A549 (cell line): ENCODE results near the gene GGNBP2. TPM values are rescaled to one million over a fixed set of nuclear protein-coding genes. Genes with fewer than 3 reads are reported as not detected.

Experiments used
- ATAC-seq, 2 experiments: fragments of 200-7000 bp in 1 of 2; fragments of >200 bp in 1 of 2; cut with Nextera tagmentation in 1 of 2; cut with Tn5 transposase in 1 of 2; 3 replicates each; pipeline versions ENCODE4 v1.8.0 to v1.9.1; 2018 to 2020; ENCODE audit warnings: mild to moderate bottlenecking in 1 of 2, moderate library complexity in 1 of 2
- CTCF ChIA-PET: fragments of 300-600 bp; sonication (Branson Sonifier 250); formaldehyde crosslinking; extraction: SDS; loops from one replicate; lab custom pipeline; 2021; ENCODE audit warnings: antibody characterized with exemption, inconsistent platforms; lab: Yijun Ruan, JAX
- POLR2A ChIA-PET: fragments of 350-600 bp; formaldehyde crosslinking; extraction: SDS; loops from one replicate; lab custom pipeline; 2021; ENCODE audit warnings: antibody characterized with exemption, inconsistent platforms; lab: Yijun Ruan, JAX
- DNase-seq, 2 experiments: peaks; one replicate each; pipeline versions ENCODE4 v3.0.0 to v3.0.0-alpha.2; 2011 to 2016; ENCODE audit warnings: low read depth in 1 of 2, low spot score in 1 of 2
- FAIRE-seq: peaks from 2 replicates; lab custom pipeline; 2011; peaks lifted over from hg19 to GRCh38; lab: Jason Lieb, UNC
- H3K27ac ChIP-seq, 2 experiments: fragments of >200 bp; sonication (Bioruptor Twin); formaldehyde crosslinking; 3 replicates each; pipeline ENCODE4 v1.5.1; 2016 to 2017
- H3K4me1 ChIP-seq: fragments of >200 bp; sonication (Bioruptor Twin); formaldehyde crosslinking; 3 replicates; pipeline ENCODE4 v1.6.1; 2016
- H3K4me2 ChIP-seq: fragments of >200 bp; sonication (Bioruptor Twin); formaldehyde crosslinking; 3 replicates; pipeline ENCODE4 v1.6.1; 2016
- H3K4me3 ChIP-seq: fragments of >200 bp; sonication (Bioruptor Twin); formaldehyde crosslinking; 3 replicates; pipeline ENCODE4 v1.5.1; 2016
- H3K9me3 ChIP-seq: fragments of >200 bp; sonication (Bioruptor Twin); formaldehyde crosslinking; 3 replicates; pipeline ENCODE4 v1.6.1; 2016
- CBX8 ChIP-seq: fragments of 200-600 bp; sonication (generic); IDR thresholded peaks from 2 replicates; pipeline ENCODE4 v1.6.1; 2016
- CEBPB ChIP-seq, 2 experiments: fragments of >200 bp in 1 of 2; sonication (Bioruptor Twin) in 1 of 2; formaldehyde crosslinking in 1 of 2; IDR thresholded peaks; 2 replicates each; pipeline ENCODE4 v1.6.1; 2012 to 2016
- CTCF ChIP-seq: fragments of >200 bp; sonication (Bioruptor Twin); formaldehyde crosslinking; IDR thresholded peaks from 3 replicates; pipeline ENCODE4 v1.5.1; 2016
- EHMT2 ChIP-seq: fragments of 200-600 bp; sonication (generic); IDR thresholded peaks from 2 replicates; pipeline ENCODE4 v1.6.1; 2016; ENCODE audit warnings: antibody characterized with exemption, low read depth, mild to moderate bottlenecking, moderate library complexity
- HOXB13 ChIP-seq: fragments of 250-450 bp; sonication (Bioruptor Pico); IDR thresholded peaks from 2 replicates; pipeline ENCODE4 v1.5.0; 2020; ENCODE audit warnings: low read depth, mild to moderate bottlenecking, moderate library complexity
- JUNB ChIP-seq: fragments of >200 bp; sonication (Bioruptor Twin); formaldehyde crosslinking; IDR thresholded peaks from 2 replicates; pipeline ENCODE4 v1.6.1; 2016
- MAX ChIP-seq: IDR thresholded peaks from 2 replicates; pipeline ENCODE4 v1.6.1; 2012
- NPAS2 ChIP-seq: fragments of 250-450 bp; sonication (Bioruptor Pico); IDR thresholded peaks from 2 replicates; pipeline ENCODE4 v1.8.0; 2022; ENCODE audit warnings: mild to moderate bottlenecking, moderate library complexity, borderline replicate concordance
- POLR2AphosphoS2 ChIP-seq: conservative IDR thresholded peaks from 2 replicates; pipeline ENCODE4 v1.6.1; 2012; ENCODE audit warnings: low read length, improper control_type of control experiment, inconsistent platforms
- RARB ChIP-seq: fragments of 250-450 bp; sonication (Bioruptor Pico); IDR thresholded peaks from 2 replicates; pipeline ENCODE4 v1.8.0; 2021; ENCODE audit warnings: mild to moderate bottlenecking, moderate library complexity
- REST ChIP-seq: fragments of 200-600 bp; sonication (generic); IDR thresholded peaks from 2 replicates; pipeline ENCODE4 v1.6.1; 2016; ENCODE audit warnings: antibody characterized with exemption, mild to moderate bottlenecking, moderate library complexity
- RFX5 ChIP-seq: fragments of 450-650 bp; IDR thresholded peaks from 2 replicates; pipeline ENCODE4 v1.7.1; 2014; ENCODE audit warnings: antibody characterized with exemption, mild to moderate bottlenecking, moderate library complexity
- TFCP2L1 ChIP-seq: fragments of 250-450 bp; sonication (Bioruptor Pico); IDR thresholded peaks from 2 replicates; pipeline ENCODE4 v1.5.0; 2021; ENCODE audit warnings: mild to moderate bottlenecking
- TP53 ChIP-seq: fragments of 250-450 bp; sonication (Bioruptor Pico); IDR thresholded peaks from 2 replicates; pipeline ENCODE4 v1.5.0; 2021; ENCODE audit warnings: mild to moderate bottlenecking, moderate library complexity
- WGBS: methylation state at CpG from one replicate; pipeline ENCODE4 v1.1.6; 2017; ENCODE audit errors: missing lambda C conversion rate; 5-methylcytosine and 5-hydroxymethylcytosine counted together
- polyA plus RNA-seq, 4 experiments: library from polyadenylated mRNA; depleted of rRNA in 3 of 4; stranded (reverse); fragments of >200 nt; fragmentation: RNase III in 1 of 4; extraction: RNeasy Plus Mini Kit Qiagen cat#74134 plus additional on column Dnase treatment in 1 of 4; gene quantifications; 2 replicates in 3 of 4; 3 replicates in 1 of 4; pipeline ENCODE4 v1.2.3, GENCODE V29; 2011 to 2017
- TF ChIP-seq, protein P1 (sequence below): fragments of 450-650 bp; IDR thresholded peaks from 2 replicates; pipeline ENCODE4 v1.6.1; 2014; ENCODE audit warnings: antibody characterized with exemption

The GGNBP2 gene
- polyA plus RNA-seq, 2 of the 4 experiments (the other 2 are of a cell fraction): 83.7 to 144 TPM

DNA sequence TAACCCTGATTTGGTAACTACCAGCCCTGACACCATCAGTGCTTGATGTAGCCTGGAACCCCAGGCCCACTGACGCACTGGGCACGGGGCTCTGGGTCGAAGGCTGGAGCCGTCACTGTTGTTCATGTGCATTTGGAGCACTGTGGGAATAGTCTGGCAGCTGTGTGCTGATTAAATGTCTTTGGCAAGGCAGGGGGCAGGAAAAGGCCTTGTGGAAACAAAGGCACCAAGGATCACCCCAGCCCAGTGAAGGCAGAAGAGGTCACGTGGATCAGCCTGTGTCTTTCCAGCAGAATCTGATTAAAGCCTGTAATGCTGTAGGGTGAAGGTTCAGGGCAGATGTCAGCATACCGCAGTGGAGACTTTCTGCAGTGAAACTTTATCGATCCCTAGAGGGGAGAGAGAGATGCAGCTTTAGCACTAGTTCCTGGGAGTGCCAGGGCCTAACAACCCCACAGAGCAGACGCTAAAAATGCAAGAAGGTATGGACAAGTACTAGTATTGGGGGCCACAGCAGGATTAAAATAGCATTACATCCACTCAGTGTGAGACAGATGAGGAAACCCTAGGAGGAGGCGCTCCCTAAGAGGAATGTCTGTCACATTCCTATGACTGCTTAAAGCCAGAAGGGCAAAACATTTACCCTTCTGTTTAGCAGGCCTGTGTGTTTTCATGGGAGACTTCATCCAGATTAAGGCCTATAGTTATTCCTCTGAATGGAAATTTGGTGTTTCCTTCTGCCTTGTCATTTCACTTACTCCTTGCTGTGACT is 48.5 kb upstream of the GGNBP2 start:
- no peak overlapping the region for H3K4me3 ChIP-seq
- TF ChIP-seq MAX: no peak
- no peak for TF ChIP-seq CEBPB (IDR thresholded peaks at IDR 0.05)
- TF ChIP-seq HOXB13: no peak
- TF ChIP-seq, all 56 proteins: peak for 0
- no peak for FAIRE-seq
- H3K9me3 ChIP-seq: no peaks in the 10 kb centered on the region
- 95% methylated on average over 9 of the region's 9 CpGs for WGBS
- ATAC-seq: peak in 1 of 2 experiments; percentile 19; a peak in 3 of 6 replicates
- POLR2A ChIA-PET: no interaction called here
- H3K4me1 ChIP-seq: no peaks in the 10 kb centered on the region; the same call in 2 of the 3 replicates
- CTCF ChIA-PET: interaction anchor here (1.2 to 5.5 kb wide), 3 partner anchors 9 to 13 kb away, joined by 3 to 56 read pairs (median 5); partner anchors contain the start of gene ZNHIT3
- no peak overlapping the region for H3K4me2 ChIP-seq
- DNase-seq: no peak
- H3K27ac ChIP-seq: no peak overlapping the region

- Histone ChIP-seq H3K9me3 (no peaks in the 10 kb centered on the region), H3K4me3 (no peak overlapping the region), H3K4me1 (no peaks in the 10 kb centered on the region; the same call in 2 of the 3 replicates), H3K27ac (no peak overlapping the region), H3K4me2 (no peak overlapping the region)
- WGBS: 93% methylated on average over 9 of the region's 9 CpGs
- ATAC-seq (no peak), FAIRE-seq (no peak), DNase-seq (no peak)
- TF ChIP-seq POLR2AphosphoS2 (no peak), CBX8 (no peak), JUNB (no peak), TP53 (CRISPR knock-in tag) (no peak), RARB (CRISPR knock-in tag) (no peak), CEBPB (IDR thresholded peaks at IDR 0.05) (no peak), RFX5 (no peak), NPAS2 (no peak), EHMT2 (no peak), TFCP2L1 (CRISPR knock-in tag) (no peak)
- TF ChIP-seq, protein P1, sequence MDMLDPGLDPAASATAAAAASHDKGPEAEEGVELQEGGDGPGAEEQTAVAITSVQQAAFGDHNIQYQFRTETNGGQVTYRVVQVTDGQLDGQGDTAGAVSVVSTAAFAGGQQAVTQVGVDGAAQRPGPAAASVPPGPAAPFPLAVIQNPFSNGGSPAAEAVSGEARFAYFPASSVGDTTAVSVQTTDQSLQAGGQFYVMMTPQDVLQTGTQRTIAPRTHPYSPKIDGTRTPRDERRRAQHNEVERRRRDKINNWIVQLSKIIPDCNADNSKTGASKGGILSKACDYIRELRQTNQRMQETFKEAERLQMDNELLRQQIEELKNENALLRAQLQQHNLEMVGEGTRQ: no peak
- POLR2A ChIA-PET: interaction anchor here (1.1 kb wide), 1 partner anchor 12 kb away, joined by 3 read pairs; no protein-coding TSS in a partner anchor
- CTCF ChIA-PET: interaction anchor here (1.0 to 2.2 kb wide), 5 partner anchors 10 to 529 kb away, joined by 3 to 16 read pairs (median 4); partner anchors contain the start of genes MYO19 and PIGW
These were observed 46.6 kb upstream of the GGNBP2 start for GRCh38 chr17:36498155-36498554.

DNA sequence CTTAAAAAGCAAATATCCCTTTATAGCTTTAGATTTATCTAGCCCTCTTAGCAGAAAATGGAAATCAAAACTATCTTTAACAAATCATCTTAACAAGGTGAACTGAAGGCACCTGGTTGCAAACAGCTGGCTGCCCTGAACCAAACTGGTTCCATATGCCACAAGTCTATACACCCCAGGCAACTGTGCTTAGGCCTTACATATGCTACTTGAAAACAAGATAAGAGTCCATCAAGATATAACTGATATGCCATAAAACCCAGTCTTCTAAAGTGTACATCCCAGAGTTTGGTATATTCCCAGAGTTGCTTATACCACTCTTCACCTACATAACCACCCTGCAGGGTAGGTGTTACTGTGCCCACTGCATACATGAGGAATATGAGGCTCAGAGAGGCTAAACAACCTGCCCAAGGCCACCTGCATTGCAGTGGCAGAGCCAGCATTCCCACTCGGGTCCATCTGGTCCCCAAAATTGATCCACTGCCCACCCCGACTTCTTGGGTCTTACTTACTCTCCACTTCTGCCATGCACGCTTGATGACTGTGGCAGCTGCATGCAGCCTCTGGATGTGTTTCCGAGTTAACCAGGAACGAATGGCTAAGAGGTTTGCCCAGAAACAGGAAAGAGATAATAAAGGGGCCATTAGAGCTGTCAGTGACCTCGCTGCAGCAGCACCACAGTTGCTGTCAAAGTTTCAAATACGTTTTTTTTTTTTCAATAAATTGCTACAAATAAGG is 46.0 kb upstream of the GGNBP2 start:
- Histone ChIP-seq H3K4me1 (no peaks in the 10 kb centered on the region; the same call in 2 of the 3 replicates), H3K4me3 (no peak overlapping the region), H3K27ac (no peak overlapping the region), H3K9me3 (no peaks in the 10 kb centered on the region), H3K4me2 (no peak overlapping the region)
- TF ChIP-seq RFX5: no peak
- no peak for TF ChIP-seq REST
- no peak for TF ChIP-seq CBX8
- no peak for TF ChIP-seq CTCF
- DNase-seq (no peak), ATAC-seq (no peak), FAIRE-seq (no peak)
- 81% methylated on average over 7 of the region's 7 CpGs for WGBS
- CTCF ChIA-PET: interaction anchor here (1.2 to 2.2 kb wide), 5 partner anchors 10 to 530 kb away, joined by 4 to 16 read pairs (median 4); partner anchors contain the start of genes MYO19 and PIGW
- POLR2A ChIA-PET: interaction anchor here (1.1 kb wide), 1 partner anchor 13 kb away, joined by 3 read pairs; no protein-coding TSS in a partner anchor
